Astrocyte (in vitro differentiated cells and primary cell): ENCODE measurements around the gene L3MBTL4. TPM values are rescaled to one million over a fixed set of nuclear protein-coding genes. Genes with fewer than 3 reads are reported as not detected.

Experiments
- DNase-seq: peaks from one replicate; pipeline ENCODE4 v3.0.0-alpha.2; 2010; ENCODE audit warnings: low read depth
- FAIRE-seq: peaks from 2 replicates; lab custom pipeline; 2011; peaks lifted over from hg19 to GRCh38; lab: Jason Lieb, UNC
- H2AFZ ChIP-seq: 2 replicates; pipeline ENCODE4 v1.6.0; 2012; ENCODE audit warnings: low read depth, low read length, inconsistent platforms
- H3K27ac ChIP-seq: 2 replicates; pipeline ENCODE4 v1.5.1; 2011; ENCODE audit warnings: low read depth, low read length, inconsistent platforms
- H3K27me3 ChIP-seq: 2 replicates; pipeline ENCODE4 v1.6.0; 2011; ENCODE audit warnings: low read length, inconsistent platforms; ENCODE audit not compliant: insufficient read depth
- H3K36me3 ChIP-seq: 2 replicates; pipeline ENCODE4 v1.5.1; 2011; ENCODE audit warnings: low read length, inconsistent platforms; ENCODE audit not compliant: insufficient read depth
- H3K4me1 ChIP-seq: 2 replicates; pipeline ENCODE4 v1.5.1; 2011; ENCODE audit warnings: low read length, inconsistent platforms; ENCODE audit not compliant: insufficient read depth
- H3K4me2 ChIP-seq: 2 replicates; pipeline ENCODE4 v1.6.0; 2012; ENCODE audit warnings: low read length, inconsistent platforms
- H3K4me3 ChIP-seq: 2 replicates; pipeline ENCODE4 v1.5.1; 2011; ENCODE audit warnings: low read depth, mild to moderate bottlenecking, low read length, inconsistent platforms; ENCODE audit not compliant: insufficient read depth
- H3K79me2 ChIP-seq: 2 replicates; pipeline ENCODE4 v1.6.0; 2012; ENCODE audit warnings: mild to moderate bottlenecking, low read length, inconsistent platforms; ENCODE audit not compliant: insufficient read depth
- H3K9ac ChIP-seq: 2 replicates; pipeline ENCODE4 v1.6.0; 2012; ENCODE audit warnings: mild to moderate bottlenecking, low read length, inconsistent platforms
- H3K9me3 ChIP-seq: 2 replicates; pipeline ENCODE4 v1.5.1; 2012; ENCODE audit warnings: low read depth, mild to moderate bottlenecking, low read length, inconsistent platforms; ENCODE audit not compliant: insufficient read depth
- H4K20me1 ChIP-seq: 2 replicates; pipeline ENCODE4 v1.6.0; 2012; ENCODE audit warnings: low read length, inconsistent platforms; ENCODE audit not compliant: insufficient read depth
- H3K27ac Mint-ChIP-seq: one replicate; pipeline ENCODE4 v1.8.0; 2021; ENCODE audit warnings: mild to moderate bottlenecking, mixed read lengths; ENCODE audit not compliant: unreplicated experiment
- H3K27me3 Mint-ChIP-seq: one replicate; pipeline ENCODE4 v1.8.0; 2021; ENCODE audit warnings: low read depth, mixed read lengths; ENCODE audit not compliant: unreplicated experiment
- H3K36me3 Mint-ChIP-seq: one replicate; pipeline ENCODE4 v1.8.0; 2021; ENCODE audit warnings: low read depth, mixed read lengths; ENCODE audit not compliant: unreplicated experiment
- H3K4me1 Mint-ChIP-seq: one replicate; pipeline ENCODE4 v1.8.0; 2021; ENCODE audit warnings: low read depth, mixed read lengths; ENCODE audit not compliant: unreplicated experiment
- H3K4me3 Mint-ChIP-seq: one replicate; pipeline ENCODE4 v1.8.0; 2021; ENCODE audit warnings: mild to moderate bottlenecking, moderate library complexity, mixed read lengths; ENCODE audit not compliant: unreplicated experiment
- H3K9me3 Mint-ChIP-seq: one replicate; pipeline ENCODE4 v1.8.0; 2021; ENCODE audit warnings: mild to moderate bottlenecking, mixed read lengths; ENCODE audit not compliant: unreplicated experiment
- EZH2 ChIP-seq: IDR thresholded peaks from 2 replicates; pipeline ENCODE4 v1.6.1; 2012; ENCODE audit warnings: mild to moderate bottlenecking, low read length, inconsistent platforms; ENCODE audit not compliant: insufficient read depth
- total RNA-seq: library from RNA; stranded (reverse); gene quantifications from 2 replicates; pipeline ENCODE4 v1.2.1, GENCODE V29; 2021
- TF ChIP-seq, protein P1 (sequence below): IDR thresholded peaks from 2 replicates; pipeline ENCODE4 v1.5.1; 2011; ENCODE audit warnings: low read depth, mild to moderate bottlenecking, inconsistent platforms, low read length, moderate library complexity; ENCODE audit not compliant: insufficient read depth

Gene L3MBTL4
- total RNA-seq, 1 donor from 2014 or later = 0.52 TPM

DNA sequence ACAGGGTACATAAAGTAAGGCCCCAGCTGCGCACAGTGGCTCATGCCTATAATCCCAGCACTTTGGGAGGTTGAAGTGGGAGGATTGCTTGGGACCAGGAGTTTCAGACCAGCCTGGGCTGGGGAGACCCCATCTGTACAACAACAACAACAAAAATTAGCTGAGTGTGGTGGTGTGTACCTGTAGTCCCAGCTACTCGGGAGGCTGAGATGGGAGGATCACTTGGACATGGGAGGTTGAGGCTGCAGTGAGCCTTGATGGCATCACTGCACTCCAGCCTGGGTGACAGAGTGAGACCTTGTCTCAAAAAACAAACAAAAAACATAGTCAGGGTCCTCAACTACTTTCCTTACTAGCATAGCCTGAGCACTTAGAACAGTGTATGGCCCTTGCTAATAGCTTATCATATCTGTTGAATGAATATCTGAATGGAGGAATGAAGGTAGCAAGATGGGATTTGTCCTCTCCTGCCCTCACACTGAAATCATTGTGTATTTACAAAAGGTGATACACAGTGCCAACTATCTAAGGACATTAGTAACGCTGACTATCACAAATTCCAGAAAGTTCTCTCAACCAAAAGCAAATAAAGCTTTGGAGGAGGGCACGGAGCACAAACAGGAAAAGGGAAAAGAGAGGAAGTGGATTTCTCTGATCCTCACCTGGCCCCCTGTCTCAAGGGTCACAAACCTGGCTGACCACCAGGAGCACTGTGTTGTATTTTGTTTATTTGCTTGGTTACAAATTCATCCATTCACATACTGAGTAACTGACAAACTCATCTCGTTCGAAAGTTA lies 38.1 kb downstream of the L3MBTL4 start:
- H3K9me3 Mint-ChIP-seq = peaks cover 16% of the 10 kb centered on the region
- H2AFZ ChIP-seq = no peak overlapping the region
- H3K27ac Mint-ChIP-seq = no peak overlapping the region

DNA sequence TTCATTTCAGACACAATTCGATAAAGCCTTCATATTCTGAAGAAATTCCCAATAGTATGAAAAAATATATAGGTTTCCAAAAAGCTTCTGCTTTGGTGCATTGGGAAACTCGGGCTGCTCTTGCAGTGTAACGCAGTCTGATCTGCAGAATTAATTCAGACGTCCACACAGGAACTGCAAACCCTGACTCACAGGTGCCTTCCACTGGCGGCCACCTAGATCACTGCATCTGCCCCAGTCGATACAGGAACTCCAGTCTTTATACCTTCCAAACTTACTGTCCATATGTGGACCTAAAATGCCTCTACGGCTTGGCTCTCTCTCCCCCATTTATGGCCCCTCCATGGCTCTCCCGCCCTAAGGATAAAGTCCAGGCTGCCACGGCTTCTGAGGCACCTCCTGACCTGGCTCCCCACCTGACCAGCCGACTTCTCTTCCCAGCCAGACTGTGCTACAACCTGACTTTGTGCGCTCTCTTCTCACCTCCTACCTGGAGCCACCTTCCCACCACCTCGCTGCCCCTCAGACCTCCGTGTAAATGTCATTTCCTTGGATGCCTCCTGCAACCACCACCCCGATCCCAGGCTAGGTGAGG lies 39.7 kb downstream of the L3MBTL4 start:
- no peak overlapping the region for H2AFZ ChIP-seq
- Mint-ChIP-seq H3K36me3 (no peaks in the 10 kb centered on the region), H3K27ac (no peak overlapping the region), H3K9me3 (peaks cover 14% of the 10 kb centered on the region), H3K4me1 (peaks cover 2% of the 10 kb centered on the region), H3K4me3 (no peak overlapping the region), H3K27me3 (no peaks in the 10 kb centered on the region)
- no peaks in the 10 kb centered on the region for H3K79me2 ChIP-seq
- no peak overlapping the region for H3K27ac ChIP-seq
- FAIRE-seq (no peak), DNase-seq (no peak)
- peaks cover 4% of the 10 kb centered on the region for H3K27me3 ChIP-seq
- H3K4me3 ChIP-seq = no peak overlapping the region
- TF ChIP-seq EZH2 = no peak
- TF ChIP-seq, protein P1, sequence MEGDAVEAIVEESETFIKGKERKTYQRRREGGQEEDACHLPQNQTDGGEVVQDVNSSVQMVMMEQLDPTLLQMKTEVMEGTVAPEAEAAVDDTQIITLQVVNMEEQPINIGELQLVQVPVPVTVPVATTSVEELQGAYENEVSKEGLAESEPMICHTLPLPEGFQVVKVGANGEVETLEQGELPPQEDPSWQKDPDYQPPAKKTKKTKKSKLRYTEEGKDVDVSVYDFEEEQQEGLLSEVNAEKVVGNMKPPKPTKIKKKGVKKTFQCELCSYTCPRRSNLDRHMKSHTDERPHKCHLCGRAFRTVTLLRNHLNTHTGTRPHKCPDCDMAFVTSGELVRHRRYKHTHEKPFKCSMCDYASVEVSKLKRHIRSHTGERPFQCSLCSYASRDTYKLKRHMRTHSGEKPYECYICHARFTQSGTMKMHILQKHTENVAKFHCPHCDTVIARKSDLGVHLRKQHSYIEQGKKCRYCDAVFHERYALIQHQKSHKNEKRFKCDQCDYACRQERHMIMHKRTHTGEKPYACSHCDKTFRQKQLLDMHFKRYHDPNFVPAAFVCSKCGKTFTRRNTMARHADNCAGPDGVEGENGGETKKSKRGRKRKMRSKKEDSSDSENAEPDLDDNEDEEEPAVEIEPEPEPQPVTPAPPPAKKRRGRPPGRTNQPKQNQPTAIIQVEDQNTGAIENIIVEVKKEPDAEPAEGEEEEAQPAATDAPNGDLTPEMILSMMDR = no peak
- H3K9me3 ChIP-seq = no peaks in the 10 kb centered on the region
- H3K4me1 ChIP-seq = no peaks in the 10 kb centered on the region
- no peak overlapping the region for H3K9ac ChIP-seq
- H3K36me3 ChIP-seq = no peaks in the 10 kb centered on the region
- H3K4me2 ChIP-seq = no peak overlapping the region
- no peaks in the 10 kb centered on the region for H4K20me1 ChIP-seq

More for the DNA sequence above, 38.1 kb downstream of the L3MBTL4 start:
- no peaks in the 10 kb centered on the region for H3K27me3 Mint-ChIP-seq
- Histone ChIP-seq H3K36me3 (no peaks in the 10 kb centered on the region), H3K79me2 (no peaks in the 10 kb centered on the region), H3K4me2 (no peak overlapping the region), H4K20me1 (no peaks in the 10 kb centered on the region), H3K4me1 (no peaks in the 10 kb centered on the region), H3K27ac (no peak overlapping the region), H3K4me3 (no peak overlapping the region), H3K27me3 (peaks cover 2% of the 10 kb centered on the region), H3K9ac (no peak overlapping the region), H3K9me3 (no peaks in the 10 kb centered on the region)
- DNase-seq = no peak
- TF ChIP-seq EZH2 = no peak
- TF ChIP-seq, protein P1 = no peak
- no peaks in the 10 kb centered on the region for H3K4me1 Mint-ChIP-seq
- H3K4me3 Mint-ChIP-seq = no peak overlapping the region
- FAIRE-seq = no peak
- no peaks in the 10 kb centered on the region for H3K36me3 Mint-ChIP-seq

DNA sequence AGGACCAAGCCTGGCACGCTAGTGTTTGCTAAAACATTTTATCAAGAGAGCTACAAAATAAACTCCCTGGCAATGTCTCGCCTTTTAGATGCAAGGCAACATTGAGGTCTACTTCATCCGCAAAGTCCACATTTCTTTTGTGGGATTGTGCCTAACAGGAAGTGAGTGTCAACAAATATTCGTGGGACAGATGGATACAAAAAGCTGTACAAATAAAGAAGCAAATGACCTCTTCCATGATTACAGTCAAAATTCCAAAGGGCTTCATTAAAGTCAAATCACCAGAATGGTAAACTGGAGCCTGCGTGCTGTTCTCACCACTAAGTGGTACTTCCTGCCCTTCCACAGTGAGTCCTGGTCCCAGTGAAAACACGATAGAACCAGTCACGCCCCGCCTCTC lies 40.4 kb downstream of the L3MBTL4 start:
- H3K27me3 Mint-ChIP-seq = no peaks in the 10 kb centered on the region

More for the DNA sequence above, 40.4 kb downstream of the L3MBTL4 start:
- H3K4me3 Mint-ChIP-seq = no peak overlapping the region
- Histone ChIP-seq H3K27ac (no peak overlapping the region), H3K4me1 (no peaks in the 10 kb centered on the region), H3K27me3 (peaks cover 4% of the 10 kb centered on the region), H3K9me3 (no peaks in the 10 kb centered on the region), H3K36me3 (no peaks in the 10 kb centered on the region), H3K4me3 (no peak overlapping the region), H3K9ac (no peak overlapping the region), H4K20me1 (no peaks in the 10 kb centered on the region), H2AFZ (no peak overlapping the region), H3K4me2 (no peak overlapping the region), H3K79me2 (no peaks in the 10 kb centered on the region)
- no peaks in the 10 kb centered on the region for H3K36me3 Mint-ChIP-seq
- H3K27ac Mint-ChIP-seq = no peak overlapping the region
- TF ChIP-seq, protein P1 = no peak
- no peak for TF ChIP-seq EZH2
- DNase-seq (no peak), FAIRE-seq (no peak)
- peaks cover 14% of the 10 kb centered on the region for H3K9me3 Mint-ChIP-seq
- peaks cover 2% of the 10 kb centered on the region for H3K4me1 Mint-ChIP-seq
